Neural progenitor cell (in vitro differentiated cells): ENCODE results near the gene MBL2. TPM values are rescaled to one million over a fixed set of nuclear protein-coding genes. Genes with fewer than 3 reads are reported as not detected.

ENCODE experiments used
- DNase-seq: peaks from one replicate; pipeline ENCODE4 v3.0.0-alpha.2; 2016; ENCODE audit warnings: low spot score
- H2AFZ ChIP-seq: fragments of 200-600 bp; sonication (generic); replicated peaks from 2 replicates; pipeline ENCODE4 v1.6.1; 2016; ENCODE audit warnings: antibody characterized with exemption
- H3F3A ChIP-seq: fragments of 200-600 bp; sonication (generic); 2 replicates; pipeline ENCODE4 v1.6.1; 2016; ENCODE audit warnings: antibody characterized with exemption, low read depth
- H3K27ac ChIP-seq: fragments of 200-600 bp; sonication (generic); 2 replicates; pipeline ENCODE4 v1.5.1; 2016; ENCODE audit warnings: mild to moderate bottlenecking
- H3K27me3 ChIP-seq: fragments of 200-600 bp; sonication (generic); 2 replicates; pipeline ENCODE4 v1.6.1; 2016; ENCODE audit warnings: mild to moderate bottlenecking, moderate library complexity
- H3K36me3 ChIP-seq: fragments of 200-600 bp; sonication (generic); 2 replicates; pipeline ENCODE4 v1.5.1; 2016
- H3K4me1 ChIP-seq: fragments of 200-600 bp; sonication (generic); 2 replicates; pipeline ENCODE4 v1.6.1; 2016; ENCODE audit warnings: mixed run types
- H3K4me2 ChIP-seq: fragments of 200-600 bp; sonication (generic); 2 replicates; pipeline ENCODE4 v1.6.1; 2016
- H3K4me3 ChIP-seq: fragments of 200-600 bp; sonication (generic); 2 replicates; pipeline ENCODE4 v1.5.1; 2016
- H3K79me2 ChIP-seq: fragments of 200-600 bp; sonication (generic); 2 replicates; pipeline ENCODE4 v1.6.1; 2016; ENCODE audit warnings: low read depth
- H3K9ac ChIP-seq: fragments of 200-600 bp; sonication (generic); 2 replicates; pipeline ENCODE4 v1.6.1; 2016
- H3K9me3 ChIP-seq: fragments of 200-600 bp; sonication (generic); 2 replicates; pipeline ENCODE4 v1.5.1; 2016; ENCODE audit warnings: low read depth
- H4K20me1 ChIP-seq: fragments of 200-600 bp; sonication (generic); 2 replicates; pipeline ENCODE4 v1.6.1; 2016; ENCODE audit warnings: low read depth
- H3K27ac Mint-ChIP-seq: 3 replicates; pipeline ENCODE4 v1.8.0; 2021; ENCODE audit warnings: mixed read lengths
- H3K27me3 Mint-ChIP-seq: 2 replicates; pipeline ENCODE4 v1.8.0; 2022; ENCODE audit warnings: low read depth, mild to moderate bottlenecking, inconsistent platforms, moderate library complexity, mixed read lengths; ENCODE audit not compliant: insufficient read depth
- H3K36me3 Mint-ChIP-seq: 3 replicates; pipeline ENCODE4 v1.8.0; 2021; ENCODE audit warnings: mixed read lengths
- H3K4me1 Mint-ChIP-seq: 3 replicates; pipeline ENCODE4 v1.8.0; 2021; ENCODE audit warnings: mixed read lengths
- H3K4me3 Mint-ChIP-seq: 3 replicates; pipeline ENCODE4 v1.8.0; 2021; ENCODE audit warnings: mild to moderate bottlenecking, moderate library complexity, mixed read lengths
- H3K9me3 Mint-ChIP-seq: 3 replicates; pipeline ENCODE4 v1.8.0; 2020; ENCODE audit warnings: mixed read lengths
- EZH2 ChIP-seq: fragments of 200-600 bp; sonication (generic); IDR thresholded peaks from 2 replicates; pipeline ENCODE4 v1.6.1; 2017; ENCODE audit warnings: antibody characterized with exemption, mild to moderate bottlenecking, moderate library complexity
- EZH2phosphoT487 ChIP-seq: fragments of 200-600 bp; sonication (generic); IDR thresholded peaks from 2 replicates; pipeline ENCODE4 v1.6.1; 2017; ENCODE audit warnings: antibody characterized with exemption
- total RNA-seq: library from RNA; depleted of rRNA; stranded (reverse); fragments of >200 nt; gene quantifications from 2 replicates; pipeline ENCODE4 v1.2.3, GENCODE V29; 2015; ENCODE audit warnings: low replicate concordance
- TF ChIP-seq, protein P1 (sequence below): fragments of 200-600 bp; sonication (generic); IDR thresholded peaks from 2 replicates; pipeline ENCODE4 v1.5.1; 2017; ENCODE audit warnings: antibody characterized with exemption, mild to moderate bottlenecking

The MBL2 gene
- total RNA-seq, 1 donor from 2014 or later, result not detected

DNA sequence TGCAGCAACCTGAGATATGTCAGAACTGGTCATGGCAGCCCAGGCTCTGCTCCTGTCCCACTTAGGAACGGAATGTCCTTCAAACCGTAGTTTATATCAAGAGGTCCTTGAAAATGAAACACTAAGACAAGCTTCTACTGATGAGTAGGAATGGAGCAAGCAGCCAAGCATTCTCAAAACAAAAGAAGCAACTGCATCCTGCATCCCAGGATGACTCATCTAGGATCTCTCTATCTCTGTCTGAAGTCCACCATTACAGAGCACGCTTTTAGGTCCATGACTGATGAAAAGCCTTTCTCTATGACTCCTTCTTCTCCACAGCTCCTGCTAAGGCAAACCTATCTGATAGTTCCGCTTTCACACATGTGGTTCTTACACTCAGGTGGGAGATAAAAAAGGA lies 16.3 kb downstream of the MBL2 start:
- no peak overlapping the region for H3K4me3 Mint-ChIP-seq
- no peak overlapping the region for H3K27ac Mint-ChIP-seq
- DNase-seq, result no peak
- TF ChIP-seq, protein P1, sequence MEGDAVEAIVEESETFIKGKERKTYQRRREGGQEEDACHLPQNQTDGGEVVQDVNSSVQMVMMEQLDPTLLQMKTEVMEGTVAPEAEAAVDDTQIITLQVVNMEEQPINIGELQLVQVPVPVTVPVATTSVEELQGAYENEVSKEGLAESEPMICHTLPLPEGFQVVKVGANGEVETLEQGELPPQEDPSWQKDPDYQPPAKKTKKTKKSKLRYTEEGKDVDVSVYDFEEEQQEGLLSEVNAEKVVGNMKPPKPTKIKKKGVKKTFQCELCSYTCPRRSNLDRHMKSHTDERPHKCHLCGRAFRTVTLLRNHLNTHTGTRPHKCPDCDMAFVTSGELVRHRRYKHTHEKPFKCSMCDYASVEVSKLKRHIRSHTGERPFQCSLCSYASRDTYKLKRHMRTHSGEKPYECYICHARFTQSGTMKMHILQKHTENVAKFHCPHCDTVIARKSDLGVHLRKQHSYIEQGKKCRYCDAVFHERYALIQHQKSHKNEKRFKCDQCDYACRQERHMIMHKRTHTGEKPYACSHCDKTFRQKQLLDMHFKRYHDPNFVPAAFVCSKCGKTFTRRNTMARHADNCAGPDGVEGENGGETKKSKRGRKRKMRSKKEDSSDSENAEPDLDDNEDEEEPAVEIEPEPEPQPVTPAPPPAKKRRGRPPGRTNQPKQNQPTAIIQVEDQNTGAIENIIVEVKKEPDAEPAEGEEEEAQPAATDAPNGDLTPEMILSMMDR, result no peak
- TF ChIP-seq EZH2phosphoT487, result no peak
- no peak for TF ChIP-seq EZH2
- H3K4me1 ChIP-seq, result no peaks in the 10 kb centered on the region
- no peak overlapping the region for H2AFZ ChIP-seq
- no peaks in the 10 kb centered on the region for H4K20me1 ChIP-seq
- H3K9me3 ChIP-seq, result no peaks in the 10 kb centered on the region
- no peaks in the 10 kb centered on the region for H3K4me1 Mint-ChIP-seq
- no peaks in the 10 kb centered on the region for H3K79me2 ChIP-seq
- no peaks in the 10 kb centered on the region for H3K36me3 Mint-ChIP-seq
- H3F3A ChIP-seq, result no peaks in the 10 kb centered on the region
- no peaks in the 10 kb centered on the region for H3K36me3 ChIP-seq
- H3K27me3 Mint-ChIP-seq, result peaks cover 4% of the 10 kb centered on the region
- no peak overlapping the region for H3K4me3 ChIP-seq
- H3K9ac ChIP-seq, result no peak overlapping the region
- H3K4me2 ChIP-seq, result no peak overlapping the region
- H3K9me3 Mint-ChIP-seq, result no peaks in the 10 kb centered on the region
- no peaks in the 10 kb centered on the region for H3K27me3 ChIP-seq
- no peak overlapping the region for H3K27ac ChIP-seq

DNA sequence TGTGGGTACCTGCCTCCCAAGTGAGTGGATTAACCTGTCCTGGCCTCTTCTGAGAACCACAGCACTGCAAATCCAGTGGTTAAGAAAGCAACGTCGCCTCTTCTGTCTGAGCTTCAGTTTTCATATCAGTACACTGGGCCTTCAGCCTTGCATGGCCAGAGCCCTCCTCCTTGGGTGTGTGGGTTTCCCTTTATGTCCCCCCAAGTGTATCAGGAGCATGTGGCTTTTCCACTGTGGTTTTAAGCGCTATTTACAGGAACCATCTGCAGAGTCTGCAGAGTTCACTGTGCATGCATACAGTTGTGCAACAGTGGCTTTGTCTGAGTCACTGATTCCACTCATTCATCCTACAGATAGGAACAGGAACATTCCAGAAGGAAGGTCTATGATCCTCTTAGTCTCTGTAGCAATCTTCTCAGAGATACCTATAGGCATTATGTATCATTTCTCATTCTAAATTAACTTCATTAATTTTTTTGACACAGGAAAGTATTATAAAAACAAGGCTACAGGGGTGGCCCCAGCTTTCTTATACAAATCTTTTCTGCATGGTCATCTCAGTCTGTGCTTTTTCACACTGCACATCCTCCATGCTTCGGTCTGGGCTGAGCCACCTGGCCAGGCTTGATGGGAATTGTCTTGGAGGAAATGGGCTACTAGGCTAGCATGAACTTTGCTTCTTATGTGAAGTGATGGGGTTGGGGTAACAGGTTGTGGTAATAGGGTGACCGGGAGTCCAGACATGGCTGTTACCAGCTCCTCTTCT lies 17.1 kb downstream of the MBL2 start:
- Mint-ChIP-seq H3K27me3 (peaks cover 7% of the 10 kb centered on the region), H3K9me3 (no peaks in the 10 kb centered on the region), H3K4me1 (no peaks in the 10 kb centered on the region), H3K4me3 (no peak overlapping the region), H3K36me3 (no peaks in the 10 kb centered on the region), H3K27ac (no peak overlapping the region)
- no peaks in the 10 kb centered on the region for H3F3A ChIP-seq
- no peaks in the 10 kb centered on the region for H4K20me1 ChIP-seq
- H3K9me3 ChIP-seq, result no peaks in the 10 kb centered on the region
- no peak for DNase-seq
- H3K27me3 ChIP-seq, result no peaks in the 10 kb centered on the region
- no peak overlapping the region for H3K9ac ChIP-seq
- no peaks in the 10 kb centered on the region for H3K4me1 ChIP-seq
- H3K4me3 ChIP-seq, result no peak overlapping the region
- H2AFZ ChIP-seq, result no peak overlapping the region
- no peak for TF ChIP-seq EZH2phosphoT487
- TF ChIP-seq EZH2, result no peak
- TF ChIP-seq, protein P1, result no peak
- no peak overlapping the region for H3K27ac ChIP-seq
- no peak overlapping the region for H3K4me2 ChIP-seq
- H3K79me2 ChIP-seq, result no peaks in the 10 kb centered on the region
- H3K36me3 ChIP-seq, result no peaks in the 10 kb centered on the region

DNA sequence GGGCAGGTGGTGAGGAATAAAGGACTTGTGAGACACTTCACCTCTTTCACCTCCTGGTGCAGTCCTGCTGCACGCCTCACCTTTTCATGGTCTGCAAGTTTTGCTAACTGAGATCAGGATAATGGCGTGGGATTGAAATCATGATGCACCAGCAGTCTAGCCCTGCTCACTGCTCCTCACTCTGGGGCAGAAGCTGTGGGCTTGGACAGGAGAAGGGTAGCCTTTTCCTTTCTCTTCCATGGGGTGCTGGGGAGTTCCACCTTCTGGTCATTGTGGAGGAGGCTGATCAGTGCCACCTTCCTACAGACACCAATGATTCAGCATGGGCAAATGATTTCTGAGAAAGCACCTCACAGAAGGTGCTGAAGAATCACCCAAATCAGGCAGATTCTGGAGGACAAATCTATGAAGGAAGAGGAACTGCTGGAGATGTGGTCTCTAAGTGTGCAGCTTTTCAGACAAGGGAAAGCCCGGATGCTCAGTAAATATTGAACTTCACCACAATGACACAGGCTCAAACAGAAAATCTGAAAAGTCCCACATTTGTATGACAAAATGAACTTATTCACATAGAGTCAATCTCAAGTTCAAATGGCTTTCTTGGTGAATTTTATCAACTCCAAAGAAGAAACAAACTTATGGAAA lies 19.7 kb downstream of the MBL2 start:
- Histone ChIP-seq H3K9me3 (no peaks in the 10 kb centered on the region), H3K9ac (no peak overlapping the region), H3K4me1 (no peaks in the 10 kb centered on the region), H3K79me2 (no peaks in the 10 kb centered on the region), H3K4me3 (no peak overlapping the region), H3K36me3 (no peaks in the 10 kb centered on the region), H3F3A (no peaks in the 10 kb centered on the region), H3K4me2 (no peak overlapping the region), H3K27ac (no peak overlapping the region), H4K20me1 (no peaks in the 10 kb centered on the region), H3K27me3 (no peaks in the 10 kb centered on the region), H2AFZ (no peak overlapping the region)
- no peak for DNase-seq
- Mint-ChIP-seq H3K9me3 (no peaks in the 10 kb centered on the region), H3K4me3 (no peak overlapping the region), H3K27me3 (peaks cover 7% of the 10 kb centered on the region), H3K36me3 (no peaks in the 10 kb centered on the region), H3K27ac (no peak overlapping the region), H3K4me1 (no peaks in the 10 kb centered on the region)
- TF ChIP-seq EZH2 (no peak), EZH2phosphoT487 (no peak)
- TF ChIP-seq, protein P1, result no peak
